Stimulated activated CD4-positive, alpha-beta T cell treated with anti-CD3 and anti-CD28 coated beads, Interleukin-12 subunit alpha, Interleukin-12 subunit beta, amount 100 ng/mL, for 24 hours (primary cell): Measurements from ENCODE around the gene HELB.
"Not testable (repeated sequence)": the region's sequence is repeated elsewhere in the genome, so short reads cannot be mapped to it uniquely, and the experiment has no call there.

ENCODE experiments used
- DNase-seq, 2 experiments: peaks; one replicate each; pipeline ENCODE4 v3.0.0-alpha.2; 2020; ENCODE audit warnings: low read depth in 2 of 2

HELB gene

GRCh38 chr12:66303316-66303804 is 1.1 kb downstream of the HELB start:
- not testable (repeated sequence) for DNase-seq

GRCh38 chr12:66304296-66304900 is 2.1 kb downstream of the HELB start:
- DNase-seq: no peak

GRCh38 chr12:66309606-66310005 is 7.3 kb downstream of the HELB start:
- DNase-seq: no peak

- no peak for DNase-seq
Measured at GRCh38 chr12:66312189-66312588, 9.9 kb downstream of the HELB start.

GRCh38 chr12:66314278-66314677 is 12.0 kb downstream of the HELB start:
- DNase-seq: no peak

GRCh38 chr12:66319266-66319954 is 17.1 kb downstream of the HELB start:
- DNase-seq: no peak

- no peak for DNase-seq
Measured at GRCh38 chr12:66320996-66321395, 18.7 kb downstream of the HELB start.

GRCh38 chr12:66321435-66321834 is 19.1 kb downstream of the HELB start:
- DNase-seq: no peak

- no peak for DNase-seq
Measured at GRCh38 chr12:66323017-66323416, 20.7 kb downstream of the HELB start.

GRCh38 chr12:66329941-66330340 is 27.6 kb downstream of the HELB start:
- no peak for DNase-seq

GRCh38 chr12:66331016-66331415 is 28.7 kb downstream of the HELB start:
- DNase-seq: no peak

GRCh38 chr12:66331814-66332213 is 29.5 kb downstream of the HELB start:
- DNase-seq: no peak

- no peak for DNase-seq
Measured at GRCh38 chr12:66335746-66336145, 33.5 kb downstream of the HELB start.

- no peak for DNase-seq
Measured at GRCh38 chr12:66337381-66338010, 35.2 kb downstream of the HELB start.

GRCh38 chr12:66340131-66340530 is 37.8 kb downstream of the HELB start:
- DNase-seq: no peak

- no peak for DNase-seq
Measured at GRCh38 chr12:66341126-66341525, 38.8 kb downstream of the HELB start.

- no peak for DNase-seq
Measured at GRCh38 chr12:66345212-66345611, 42.9 kb downstream of the HELB start.

- no peak for DNase-seq
Measured at GRCh38 chr12:66345956-66346355, 43.7 kb downstream of the HELB start.

- DNase-seq: no peak
Measured at GRCh38 chr12:66351301-66351700, 49.0 kb downstream of the HELB start.

- no peak for DNase-seq
Measured at GRCh38 chr12:66352197-66352596, 49.9 kb downstream of the HELB start.

- no peak for DNase-seq
Measured at GRCh38 chr12:66352899-66353298, 50.6 kb downstream of the HELB start.

GRCh38 chr12:66354291-66354690 is 52.0 kb downstream of the HELB start:
- DNase-seq: no peak

GRCh38 chr12:66359300-66359699 is 57.0 kb downstream of the HELB start:
- DNase-seq: no peak
